ENCODE data around the gene TNFSF12.

Gene TNFSF12, protein sequence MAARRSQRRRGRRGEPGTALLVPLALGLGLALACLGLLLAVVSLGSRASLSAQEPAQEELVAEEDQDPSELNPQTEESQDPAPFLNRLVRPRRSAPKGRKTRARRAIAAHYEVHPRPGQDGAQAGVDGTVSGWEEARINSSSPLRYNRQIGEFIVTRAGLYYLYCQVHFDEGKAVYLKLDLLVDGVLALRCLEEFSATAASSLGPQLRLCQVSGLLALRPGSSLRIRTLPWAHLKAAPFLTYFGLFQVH

DNA sequence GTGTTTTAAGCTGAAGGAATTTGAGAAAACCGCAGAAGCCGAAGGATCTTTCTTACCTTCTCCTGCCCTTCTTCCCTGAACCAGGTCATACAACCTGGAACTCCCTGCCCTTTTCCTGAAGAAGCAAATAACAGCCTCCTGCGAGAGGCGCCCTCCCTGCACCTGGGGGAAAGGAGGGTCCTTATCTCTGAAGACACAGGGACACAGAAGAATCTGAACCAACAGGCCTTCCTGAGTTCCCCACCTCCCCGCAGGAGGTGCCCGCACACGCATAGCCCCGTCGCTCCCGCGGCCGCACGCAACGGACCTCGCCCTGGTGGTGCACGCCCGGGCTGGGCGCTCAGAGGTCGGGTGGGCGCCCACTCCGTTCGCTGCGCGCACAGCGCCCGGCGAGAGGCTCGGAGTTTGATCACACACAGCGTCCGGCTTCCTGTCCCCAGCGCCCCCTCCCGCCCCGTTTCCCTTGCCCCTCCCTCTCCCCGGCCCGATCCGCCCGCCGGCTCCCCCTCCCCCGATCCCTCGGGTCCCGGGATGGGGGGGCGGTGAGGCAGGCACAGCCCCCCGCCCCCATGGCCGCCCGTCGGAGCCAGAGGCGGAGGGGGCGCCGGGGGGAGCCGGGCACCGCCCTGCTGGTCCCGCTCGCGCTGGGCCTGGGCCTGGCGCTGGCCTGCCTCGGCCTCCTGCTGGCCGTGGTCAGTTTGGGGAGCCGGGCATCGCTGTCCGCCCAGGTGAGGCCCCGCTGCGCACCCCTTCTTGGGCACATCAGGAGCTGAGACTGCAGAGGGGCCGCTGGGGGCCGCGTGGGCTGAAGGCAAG lies at the start of gene TNFSF12:
TNFSF12 (plus strand) TSS at position 474 of the 816 bp plus-strand sequence; CDS start at position 570, 96 bp downstream.
- peak; percentile 62 for DNase-seq (ENCODE audit: low spot score)

GRCh38 chr17:7499161-7499560 lies 49.7 kb upstream of the TNFSF12 start:
- DNase-seq (ENCODE audit: low spot score): no peak

DNA sequence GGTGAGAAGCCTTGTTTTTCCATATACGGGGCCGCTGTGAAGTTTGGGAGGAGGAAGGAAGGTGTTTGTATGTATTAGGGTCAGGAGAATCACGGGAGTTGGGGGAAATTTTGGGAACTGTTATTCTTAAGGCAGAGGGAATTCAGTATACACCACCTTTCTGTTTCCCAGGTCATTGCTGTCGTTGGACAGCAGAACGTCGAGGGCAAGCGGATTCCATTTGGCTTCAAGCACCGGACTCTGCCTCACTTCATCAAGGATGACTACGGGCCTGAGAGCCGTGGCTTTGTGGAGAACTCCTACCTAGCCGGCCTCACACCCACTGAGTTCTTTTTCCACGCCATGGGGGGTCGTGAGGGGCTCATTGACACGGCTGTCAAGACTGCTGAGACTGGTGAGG lies 47.1 kb upstream of the TNFSF12 start:
- DNase-seq (ENCODE audit: low spot score): no peak

GRCh38 chr17:7502171-7502847 lies 46.5 kb upstream of the TNFSF12 start:
- no peak for DNase-seq (ENCODE audit: low spot score)

GRCh38 chr17:7502987-7503386 lies 45.9 kb upstream of the TNFSF12 start:
- no peak for DNase-seq (ENCODE audit: low spot score)

- no peak for DNase-seq (ENCODE audit: low spot score)
These were observed 45.3 kb upstream of the TNFSF12 start for GRCh38 chr17:7503521-7503920.

DNA sequence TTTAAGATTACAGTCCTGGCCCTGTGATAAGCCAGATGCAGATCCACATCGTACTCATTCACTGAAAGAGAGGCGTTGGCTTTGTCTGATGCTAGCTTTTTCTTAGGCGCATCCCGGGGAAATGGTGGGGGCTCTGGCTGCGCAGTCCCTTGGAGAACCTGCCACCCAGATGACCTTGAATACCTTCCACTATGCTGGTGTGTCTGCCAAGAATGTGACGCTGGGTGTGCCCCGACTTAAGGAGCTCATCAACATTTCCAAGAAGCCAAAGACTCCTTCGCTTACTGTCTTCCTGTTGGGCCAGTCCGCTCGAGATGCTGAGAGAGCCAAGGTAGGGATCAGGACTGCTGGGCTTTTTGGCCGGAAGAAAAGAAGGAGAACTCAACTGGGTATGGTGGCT lies 40.7 kb upstream of the TNFSF12 start:
- DNase-seq (ENCODE audit: low spot score): no peak

GRCh38 chr17:7508846-7509245 lies 40.0 kb upstream of the TNFSF12 start:
- DNase-seq (ENCODE audit: low spot score): no peak

GRCh38 chr17:7509937-7510336 lies 38.9 kb upstream of the TNFSF12 start:
- DNase-seq (ENCODE audit: low spot score): no peak

DNA sequence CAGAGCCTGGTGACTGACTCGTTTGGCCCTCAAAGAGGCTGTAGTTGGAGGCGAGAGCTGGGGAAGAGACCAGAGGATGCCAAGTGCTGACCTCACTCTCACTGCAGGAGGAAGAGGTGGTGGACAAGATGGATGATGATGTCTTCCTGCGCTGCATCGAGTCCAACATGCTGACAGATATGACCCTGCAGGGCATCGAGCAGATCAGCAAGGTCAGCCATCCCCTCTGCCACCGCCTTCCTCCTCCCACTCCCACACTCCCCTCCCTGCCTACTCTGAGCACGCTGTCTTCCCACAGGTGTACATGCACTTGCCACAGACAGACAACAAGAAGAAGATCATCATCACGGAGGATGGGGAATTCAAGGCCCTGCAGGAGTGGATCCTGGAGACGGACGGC lies 37.8 kb upstream of the TNFSF12 start:
- no peak for DNase-seq (ENCODE audit: low spot score)

GRCh38 chr17:7512105-7512504 lies 36.8 kb upstream of the TNFSF12 start:
- no peak for DNase-seq (ENCODE audit: low spot score)

DNA sequence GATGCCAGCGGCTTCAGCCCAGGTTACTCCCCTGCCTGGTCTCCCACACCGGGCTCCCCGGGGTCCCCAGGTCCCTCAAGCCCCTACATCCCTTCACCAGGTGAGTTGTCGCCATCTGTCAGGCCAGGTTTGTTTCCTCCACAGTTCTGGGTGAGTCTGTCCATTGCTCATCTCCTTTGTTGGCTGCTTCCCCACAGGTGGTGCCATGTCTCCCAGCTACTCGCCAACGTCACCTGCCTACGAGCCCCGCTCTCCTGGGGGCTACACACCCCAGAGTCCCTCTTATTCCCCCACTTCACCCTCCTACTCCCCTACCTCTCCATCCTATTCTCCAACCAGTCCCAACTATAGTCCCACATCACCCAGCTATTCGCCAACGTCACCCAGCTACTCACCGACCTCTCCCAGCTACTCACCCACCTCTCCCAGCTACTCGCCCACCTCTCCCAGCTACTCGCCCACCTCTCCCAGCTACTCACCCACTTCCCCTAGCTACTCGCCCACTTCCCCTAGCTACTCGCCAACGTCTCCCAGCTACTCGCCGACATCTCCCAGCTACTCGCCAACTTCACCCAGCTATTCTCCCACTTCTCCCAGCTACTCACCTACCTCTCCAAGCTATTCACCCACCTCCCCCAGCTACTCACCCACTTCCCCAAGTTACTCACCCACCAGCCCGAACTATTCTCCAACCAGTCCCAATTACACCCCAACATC lies 35.9 kb upstream of the TNFSF12 start:
- DNase-seq (ENCODE audit: low spot score): no peak

DNA sequence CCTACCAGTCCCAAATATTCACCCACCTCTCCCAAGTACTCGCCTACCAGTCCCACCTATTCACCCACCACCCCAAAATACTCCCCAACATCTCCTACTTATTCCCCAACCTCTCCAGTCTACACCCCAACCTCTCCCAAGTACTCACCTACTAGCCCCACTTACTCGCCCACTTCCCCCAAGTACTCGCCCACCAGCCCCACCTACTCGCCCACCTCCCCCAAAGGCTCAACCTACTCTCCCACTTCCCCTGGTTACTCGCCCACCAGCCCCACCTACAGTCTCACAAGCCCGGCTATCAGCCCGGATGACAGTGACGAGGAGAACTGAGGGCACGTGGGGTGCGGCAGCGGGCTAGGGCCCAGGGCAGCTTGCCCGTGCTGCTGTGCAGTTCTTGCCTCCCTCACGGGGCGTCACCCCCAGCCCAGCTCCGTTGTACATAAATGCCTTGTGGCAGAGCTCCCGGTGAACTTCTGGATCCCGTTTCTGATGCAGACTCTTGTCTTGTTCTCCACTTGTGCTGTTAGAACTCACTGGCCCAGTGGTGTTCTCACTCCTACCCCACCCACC lies 34.9 kb upstream of the TNFSF12 start:
- DNase-seq (ENCODE audit: low spot score): no peak

- DNase-seq (ENCODE audit: low spot score): no peak
These were observed 32.8 kb upstream of the TNFSF12 start for GRCh38 chr17:7515911-7516610.

- peak; percentile 38 for DNase-seq (ENCODE audit: low spot score)
These were observed 25.8 kb upstream of the TNFSF12 start for GRCh38 chr17:7523033-7523432.

DNA sequence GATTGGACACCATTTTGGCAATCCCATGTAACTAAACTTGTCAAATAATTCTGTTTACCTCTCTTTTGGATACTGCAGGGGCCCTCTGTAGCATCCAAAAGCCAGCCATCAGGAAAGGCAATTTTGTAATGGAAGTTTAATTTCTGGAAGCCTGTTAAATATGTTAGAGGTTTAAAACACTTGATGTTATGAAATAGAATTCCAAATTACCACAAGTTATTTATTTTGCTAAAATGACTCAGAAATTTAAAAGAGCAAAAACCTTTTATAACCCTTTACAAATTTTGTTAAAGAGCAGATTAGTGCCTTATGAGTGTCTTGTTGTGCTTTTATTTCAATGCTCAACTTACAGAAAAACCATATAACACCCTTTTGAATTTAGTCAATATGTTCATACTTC lies 20.0 kb upstream of the TNFSF12 start:
- DNase-seq (ENCODE audit: low spot score): no peak

DNA sequence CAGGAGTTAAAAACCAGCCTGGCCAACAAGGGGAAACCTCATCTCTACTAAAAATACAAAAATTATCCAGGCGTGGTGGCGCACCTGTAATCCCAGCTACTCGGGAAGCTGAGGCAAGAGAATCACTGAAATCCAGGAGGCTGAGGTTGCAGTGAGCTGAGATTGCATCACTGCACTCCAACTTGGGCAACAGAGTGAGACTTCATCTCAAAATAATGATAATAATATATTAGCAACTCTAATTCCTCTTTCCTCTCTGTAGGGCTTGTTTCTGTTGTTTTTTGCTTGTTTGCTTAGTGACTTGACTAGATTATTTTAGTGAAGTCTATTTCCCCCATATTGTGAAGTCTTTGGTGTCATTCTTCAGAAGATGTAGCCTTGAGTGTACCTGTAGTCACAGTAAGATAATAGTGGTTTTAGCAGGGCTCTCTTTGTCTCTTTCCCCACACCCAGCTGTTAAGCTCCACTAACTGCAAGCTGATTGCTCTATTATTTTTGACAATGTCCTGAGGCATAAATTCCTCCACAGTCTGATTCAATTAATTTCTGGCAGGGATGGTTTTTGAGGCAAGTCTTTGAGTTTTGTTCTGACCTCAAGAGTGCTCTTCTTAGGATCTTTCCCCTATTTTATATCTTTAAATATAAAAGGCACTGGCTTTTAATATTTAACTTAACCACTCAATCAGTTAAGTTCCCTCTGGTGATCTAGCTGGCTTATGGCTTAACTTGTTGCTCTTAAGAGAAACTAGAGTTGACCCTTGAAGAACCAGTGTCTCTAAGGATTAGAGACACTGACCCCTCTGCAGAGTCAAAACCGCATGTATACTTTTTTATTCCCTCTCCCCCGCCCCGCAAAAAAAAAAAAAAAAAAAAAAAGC lies 18.6 kb upstream of the TNFSF12 start:
- DNase-seq (ENCODE audit: low spot score): no peak

DNA sequence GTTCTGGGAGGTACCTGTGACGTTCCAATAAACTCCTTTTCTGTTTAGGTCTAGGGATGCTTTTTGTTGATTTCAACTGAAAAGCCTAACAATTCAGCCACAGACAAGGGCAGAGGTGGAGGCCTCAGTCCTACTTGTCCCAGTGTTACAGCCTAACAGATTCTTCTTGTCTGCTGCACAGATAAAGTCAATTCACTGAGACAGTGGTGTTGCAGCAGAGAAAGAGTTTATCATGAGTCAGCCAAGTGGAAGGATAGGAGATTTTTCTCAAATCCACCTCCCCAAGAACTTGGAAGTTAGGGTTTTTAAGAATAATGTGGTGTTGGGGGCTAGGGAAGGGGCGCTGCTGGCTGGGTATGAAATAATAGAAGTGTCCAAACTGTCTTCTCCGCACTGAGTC lies 10.8 kb upstream of the TNFSF12 start:
- no peak for DNase-seq (ENCODE audit: low spot score)

GRCh38 chr17:7538891-7539545 lies 9.8 kb upstream of the TNFSF12 start:
- no peak for DNase-seq (ENCODE audit: low spot score)

Measured in CD4-positive, alpha-beta T cell treated with Interleukin-6 at 100 ng/mL for 8 hours (primary cell).